ENCODE measurements around the gene TET1. TPM values are rescaled to one million over a fixed set of nuclear protein-coding genes. Genes with fewer than 3 reads are reported as not detected.

Gene TET1
- total RNA-seq, 1 donor from 2014 or later, result 1.2 TPM

DNA sequence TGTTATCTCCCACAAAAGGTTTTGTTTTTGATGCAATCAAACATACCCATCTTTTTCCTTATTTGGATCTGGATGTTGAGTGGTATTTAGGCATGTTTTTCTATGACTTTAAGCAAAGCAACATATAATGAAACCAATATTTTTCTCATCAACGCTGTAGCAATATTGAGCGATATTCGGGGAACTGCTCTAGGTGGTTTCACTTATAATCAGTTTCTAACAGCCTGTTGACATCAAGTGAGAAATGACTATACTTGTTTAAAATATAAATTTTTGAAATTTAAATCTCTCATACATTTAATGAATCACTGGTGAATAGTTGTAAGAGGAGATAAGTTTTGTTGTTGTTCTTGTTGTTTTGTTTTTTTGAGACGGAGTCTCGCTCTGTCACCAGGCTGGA, 108.1 kb downstream of the TET1 start:
- DNase-seq (ENCODE audit: low read depth), result no peak
- H3K36me3 ChIP-seq (ENCODE audit: control insufficient read depth, insufficient read depth, low read length), result no peaks in the 10 kb centered on the region
- TF ChIP-seq, protein P1, sequence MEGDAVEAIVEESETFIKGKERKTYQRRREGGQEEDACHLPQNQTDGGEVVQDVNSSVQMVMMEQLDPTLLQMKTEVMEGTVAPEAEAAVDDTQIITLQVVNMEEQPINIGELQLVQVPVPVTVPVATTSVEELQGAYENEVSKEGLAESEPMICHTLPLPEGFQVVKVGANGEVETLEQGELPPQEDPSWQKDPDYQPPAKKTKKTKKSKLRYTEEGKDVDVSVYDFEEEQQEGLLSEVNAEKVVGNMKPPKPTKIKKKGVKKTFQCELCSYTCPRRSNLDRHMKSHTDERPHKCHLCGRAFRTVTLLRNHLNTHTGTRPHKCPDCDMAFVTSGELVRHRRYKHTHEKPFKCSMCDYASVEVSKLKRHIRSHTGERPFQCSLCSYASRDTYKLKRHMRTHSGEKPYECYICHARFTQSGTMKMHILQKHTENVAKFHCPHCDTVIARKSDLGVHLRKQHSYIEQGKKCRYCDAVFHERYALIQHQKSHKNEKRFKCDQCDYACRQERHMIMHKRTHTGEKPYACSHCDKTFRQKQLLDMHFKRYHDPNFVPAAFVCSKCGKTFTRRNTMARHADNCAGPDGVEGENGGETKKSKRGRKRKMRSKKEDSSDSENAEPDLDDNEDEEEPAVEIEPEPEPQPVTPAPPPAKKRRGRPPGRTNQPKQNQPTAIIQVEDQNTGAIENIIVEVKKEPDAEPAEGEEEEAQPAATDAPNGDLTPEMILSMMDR (IDR thresholded peaks at IDR 0.05; ENCODE audit: insufficient read depth, low read length, poor library complexity, severe bottlenecking), result no peak
- no peaks in the 10 kb centered on the region for H3K27me3 ChIP-seq (ENCODE audit: control insufficient read depth, insufficient read depth, low read length)
- no peak overlapping the region for H3K4me3 ChIP-seq (ENCODE audit: low read depth, low read length)

DNA sequence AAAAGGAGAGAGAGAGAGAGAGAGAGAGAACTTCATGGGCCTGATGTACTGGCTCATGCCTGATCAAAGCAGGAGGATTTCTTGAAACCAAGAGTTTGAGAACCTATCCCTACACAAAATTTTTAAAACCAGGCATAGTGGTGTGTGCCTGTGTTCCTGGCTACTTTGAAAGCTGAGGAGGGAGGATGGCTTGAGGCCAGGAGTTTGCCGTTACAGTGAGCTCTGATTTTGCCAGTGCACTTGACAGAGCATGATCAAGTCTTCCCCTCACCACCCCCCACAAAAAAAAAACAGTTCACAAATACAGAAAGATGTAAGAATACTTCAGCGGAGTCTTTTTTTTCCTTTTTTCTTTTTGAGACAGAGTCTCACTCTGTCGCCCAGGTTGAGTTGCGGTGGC, 108.8 kb downstream of the TET1 start:
- no peaks in the 10 kb centered on the region for H3K36me3 ChIP-seq (ENCODE audit: control insufficient read depth, insufficient read depth, low read length)
- H3K27me3 ChIP-seq (ENCODE audit: control insufficient read depth, insufficient read depth, low read length), result no peaks in the 10 kb centered on the region
- no peak for DNase-seq (ENCODE audit: low read depth)
- TF ChIP-seq, protein P1 (IDR thresholded peaks at IDR 0.05; ENCODE audit: insufficient read depth, low read length, poor library complexity, severe bottlenecking), result no peak
- no peak overlapping the region for H3K4me3 ChIP-seq (ENCODE audit: low read depth, low read length)

DNA sequence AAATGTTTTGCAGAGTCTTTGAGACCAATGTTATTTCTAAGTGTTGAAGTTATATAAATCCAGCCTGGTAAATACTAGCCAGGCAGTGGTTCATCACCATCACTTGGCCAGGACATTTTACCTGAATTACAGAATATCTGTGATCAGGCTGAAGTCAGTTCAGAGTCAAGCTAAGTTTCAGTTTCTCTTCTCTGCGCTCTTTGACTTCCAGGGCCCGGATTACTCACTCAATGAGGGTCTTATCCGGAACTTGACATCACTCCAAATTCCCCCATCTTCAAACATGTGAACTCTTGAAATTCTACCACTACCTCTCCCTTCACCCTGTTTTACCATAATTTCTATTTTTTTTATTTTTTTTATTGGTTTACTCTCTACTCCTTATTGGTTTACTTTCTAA, 124.3 kb downstream of the TET1 start:
- no peak for DNase-seq (ENCODE audit: low read depth)
- TF ChIP-seq, protein P1 (IDR thresholded peaks at IDR 0.05; ENCODE audit: insufficient read depth, low read length, poor library complexity, severe bottlenecking), result no peak
- Histone ChIP-seq H3K27me3 (ENCODE audit: control insufficient read depth, insufficient read depth, low read length) (no peaks in the 10 kb centered on the region), H3K36me3 (ENCODE audit: control insufficient read depth, insufficient read depth, low read length) (peaks cover 2% of the 10 kb centered on the region), H3K4me3 (ENCODE audit: low read depth, low read length) (no peak overlapping the region)

DNA sequence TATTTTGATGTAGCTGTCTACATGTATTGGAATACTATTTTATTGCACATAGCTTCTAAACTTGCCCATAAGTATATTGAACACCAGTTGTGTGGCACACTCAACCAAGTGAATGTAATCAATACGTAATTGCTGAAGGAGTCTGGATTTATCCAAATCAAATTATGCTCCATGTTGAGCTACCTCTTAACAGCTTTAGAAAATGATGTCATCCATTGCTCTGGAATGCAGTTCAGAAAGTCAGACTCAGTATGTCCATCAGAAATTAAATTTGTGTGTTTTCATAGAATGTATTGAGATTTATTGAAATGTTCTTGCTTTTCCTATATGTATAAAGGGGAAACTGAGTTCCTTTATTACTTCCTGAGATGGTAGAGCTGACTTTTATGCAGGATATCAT, 135.9 kb downstream of the TET1 start:
- H3K4me3 ChIP-seq (ENCODE audit: low read depth, low read length), result no peak overlapping the region
- no peaks in the 10 kb centered on the region for H3K27me3 ChIP-seq (ENCODE audit: control insufficient read depth, insufficient read depth, low read length)
- DNase-seq (ENCODE audit: low read depth), result no peak
- TF ChIP-seq, protein P1 (IDR thresholded peaks at IDR 0.05; ENCODE audit: insufficient read depth, low read length, poor library complexity, severe bottlenecking), result no peak
- H3K36me3 ChIP-seq (ENCODE audit: control insufficient read depth, insufficient read depth, low read length), result no peaks in the 10 kb centered on the region

DNA sequence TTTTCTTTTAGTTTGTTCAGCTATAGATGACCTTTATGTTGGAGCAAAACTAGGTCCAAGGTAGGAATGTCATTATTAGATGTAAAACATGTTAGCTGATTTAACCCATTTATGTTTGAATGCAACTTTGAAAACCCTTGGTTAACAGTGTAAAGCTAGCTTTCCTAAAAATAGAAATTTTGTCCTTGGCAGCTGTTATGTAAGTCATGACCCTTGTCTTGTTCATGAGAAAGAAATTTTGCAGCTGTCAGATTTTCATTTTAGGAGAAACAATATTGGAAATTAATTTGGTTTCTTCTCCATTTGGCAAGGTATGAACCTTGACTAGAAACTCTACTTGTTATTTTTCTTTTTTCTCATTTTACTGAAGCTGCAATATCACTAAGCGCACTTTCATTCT, 137.0 kb downstream of the TET1 start:
- no peak for DNase-seq (ENCODE audit: low read depth)
- Histone ChIP-seq H3K27me3 (ENCODE audit: control insufficient read depth, insufficient read depth, low read length) (no peaks in the 10 kb centered on the region), H3K4me3 (ENCODE audit: low read depth, low read length) (no peak overlapping the region), H3K36me3 (ENCODE audit: control insufficient read depth, insufficient read depth, low read length) (no peaks in the 10 kb centered on the region)
- TF ChIP-seq, protein P1 (IDR thresholded peaks at IDR 0.05; ENCODE audit: insufficient read depth, low read length, poor library complexity, severe bottlenecking), result no peak

DNA sequence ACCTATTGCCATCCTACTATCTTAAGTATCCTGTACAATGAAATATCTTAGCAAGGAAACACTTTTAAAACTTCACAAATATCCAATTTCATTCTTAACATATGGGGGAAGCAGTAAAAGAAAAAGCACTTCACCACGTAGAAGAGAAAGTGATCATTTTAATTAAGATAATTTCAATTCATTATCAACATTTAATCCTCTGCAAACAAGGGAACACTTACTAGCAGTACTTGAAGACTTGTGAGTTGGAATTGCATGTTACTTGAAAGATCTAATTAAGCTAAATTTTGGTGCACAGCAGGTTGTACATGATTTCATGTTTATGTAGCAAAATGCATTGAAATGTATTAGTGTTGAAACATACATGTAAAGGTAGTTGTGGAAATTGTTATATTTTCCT, 140.1 kb downstream of the TET1 start:
- Histone ChIP-seq H3K36me3 (ENCODE audit: control insufficient read depth, insufficient read depth, low read length) (no peaks in the 10 kb centered on the region), H3K4me3 (ENCODE audit: low read depth, low read length) (no peak overlapping the region), H3K27me3 (ENCODE audit: control insufficient read depth, insufficient read depth, low read length) (no peaks in the 10 kb centered on the region)
- TF ChIP-seq, protein P1 (IDR thresholded peaks at IDR 0.05; ENCODE audit: insufficient read depth, low read length, poor library complexity, severe bottlenecking), result no peak
- DNase-seq (ENCODE audit: low read depth), result no peak

Data from kidney epithelial cell (primary cell).